ENCODE measurements around the gene ERN1.
"Not testable (repeated sequence)": the region's sequence is repeated elsewhere in the genome, so short reads cannot be mapped to it uniquely, and the experiment has no call there.

The ERN1 gene

DNA sequence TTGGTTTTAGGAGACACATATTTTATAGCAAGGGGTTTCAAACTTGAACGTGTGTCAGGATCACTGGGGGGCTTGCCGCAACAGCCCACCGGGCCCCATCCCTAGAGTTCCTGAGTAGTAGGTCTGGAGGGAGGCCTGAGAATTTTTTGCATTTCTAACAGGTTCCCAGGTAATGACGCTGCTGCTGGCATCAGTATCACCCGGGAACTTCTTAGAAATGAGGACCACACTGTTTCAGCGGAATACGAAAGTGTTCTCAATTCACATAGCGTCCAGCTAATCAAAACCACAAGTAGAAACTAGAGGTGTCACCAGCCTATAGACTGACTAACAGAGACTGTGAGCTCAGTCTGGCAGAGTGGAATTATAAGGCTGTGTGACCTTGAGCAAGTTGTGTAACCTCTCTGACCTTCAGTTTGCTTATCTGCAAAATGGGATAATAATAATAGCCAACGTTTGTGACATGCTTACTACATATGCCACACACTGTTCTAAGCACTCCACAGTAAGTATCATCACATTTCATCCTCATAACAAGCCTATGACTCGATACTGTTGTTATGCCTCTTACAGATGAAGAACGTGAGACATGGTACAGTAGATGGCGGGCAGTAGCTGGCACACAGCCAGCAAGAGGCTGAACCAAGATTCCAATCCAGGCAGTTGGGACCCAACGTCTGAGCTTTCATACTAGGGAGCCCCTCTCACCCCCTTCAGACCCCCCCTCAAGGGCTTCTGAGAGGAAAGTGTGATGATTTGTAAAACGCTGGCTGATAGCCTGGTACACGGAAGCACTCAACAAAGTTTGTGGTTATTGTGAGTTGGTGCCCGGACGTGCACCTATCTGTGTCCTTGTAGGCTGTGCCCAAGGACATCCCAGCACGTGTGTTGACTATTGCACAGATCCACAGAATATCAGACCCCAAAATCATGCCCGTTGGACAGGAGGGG is 104.9 kb downstream of the ERN1 start:
- no peak for DNase-seq

DNA sequence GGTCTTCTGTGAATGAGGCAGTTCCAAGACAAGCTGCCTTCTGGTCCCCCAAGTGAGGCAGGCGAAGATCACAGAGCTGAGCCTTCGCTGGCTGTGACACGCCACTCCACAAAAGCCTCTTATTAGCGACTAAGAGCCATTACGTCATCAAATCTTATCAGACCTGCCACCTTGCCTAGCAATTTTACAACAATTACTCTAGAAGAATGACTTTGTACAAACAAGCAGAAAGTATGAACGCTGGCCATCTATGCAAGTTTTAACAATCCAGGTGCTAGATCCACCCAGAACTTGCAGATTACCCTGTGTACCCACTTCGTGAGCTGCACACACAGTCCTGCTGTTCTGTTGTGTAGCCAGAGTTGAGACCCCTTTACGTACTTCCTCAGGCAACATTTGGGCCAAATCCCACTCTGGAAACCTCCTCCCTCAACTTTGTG is 105.7 kb downstream of the ERN1 start:
- no peak for DNase-seq

DNA sequence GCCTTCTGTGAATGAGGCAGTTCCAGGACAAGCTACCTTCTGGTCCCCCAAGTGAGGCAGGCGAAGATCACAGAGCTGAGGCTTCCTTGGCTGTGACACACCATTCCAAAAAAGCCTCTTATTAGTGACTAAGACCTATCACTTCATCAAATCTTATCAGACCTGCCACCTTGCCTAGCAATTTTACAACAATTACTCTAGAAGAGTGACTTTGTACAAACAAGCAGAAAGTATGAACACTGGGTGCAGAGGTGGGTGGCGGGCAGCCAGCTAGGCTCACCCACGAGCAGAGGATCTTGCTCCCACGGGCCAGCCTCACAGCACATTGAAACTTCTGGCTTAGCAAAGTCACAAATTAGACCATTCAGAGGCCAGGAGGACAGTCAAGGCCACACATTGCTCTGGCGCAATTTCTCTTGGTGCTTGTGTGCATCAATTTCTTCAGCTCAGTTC is 107.3 kb downstream of the ERN1 start:
- no peak for DNase-seq

DNA sequence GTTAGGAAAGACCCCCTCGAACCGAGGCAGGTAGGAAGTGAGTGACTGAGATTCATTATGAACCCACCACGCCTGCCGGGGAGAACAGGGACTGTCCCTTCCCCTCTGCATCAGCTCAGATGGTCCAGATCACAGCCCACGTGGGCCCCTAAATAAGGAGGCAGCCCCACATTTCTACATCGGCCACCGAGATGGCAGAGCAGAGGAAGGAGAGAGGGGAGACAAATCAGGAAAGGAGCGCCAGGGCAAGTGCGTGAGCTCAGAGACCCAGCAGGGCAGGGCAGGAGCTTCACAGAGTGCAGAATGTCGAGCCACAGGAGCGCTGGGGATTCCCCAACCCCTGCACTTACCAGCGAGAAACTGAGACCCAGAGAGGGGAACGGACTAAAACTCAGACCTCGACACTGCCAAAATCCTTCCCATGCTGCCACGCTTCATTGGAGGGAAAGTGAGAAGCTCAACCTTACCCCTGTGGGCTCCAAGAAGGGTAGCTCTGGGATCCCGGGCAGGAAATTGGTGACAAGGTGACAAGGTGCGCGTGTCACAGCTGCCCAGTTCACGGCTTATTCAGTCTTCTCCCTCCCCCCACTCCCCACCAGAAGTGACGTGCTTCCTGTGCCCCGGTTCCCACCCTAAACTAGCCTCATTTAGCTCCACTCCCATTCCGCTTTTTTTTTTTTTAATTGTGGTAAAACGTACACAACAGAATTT is 109.7 kb downstream of the ERN1 start, which contains the start of gene ICAM2:
TSS of gene ICAM2 (minus strand) at position 578 of the 711 bp plus-strand sequence. CDS start 13,942 bp downstream, outside the sequence.
- peak in 1 of 14 donors; percentile 31 for DNase-seq

DNA sequence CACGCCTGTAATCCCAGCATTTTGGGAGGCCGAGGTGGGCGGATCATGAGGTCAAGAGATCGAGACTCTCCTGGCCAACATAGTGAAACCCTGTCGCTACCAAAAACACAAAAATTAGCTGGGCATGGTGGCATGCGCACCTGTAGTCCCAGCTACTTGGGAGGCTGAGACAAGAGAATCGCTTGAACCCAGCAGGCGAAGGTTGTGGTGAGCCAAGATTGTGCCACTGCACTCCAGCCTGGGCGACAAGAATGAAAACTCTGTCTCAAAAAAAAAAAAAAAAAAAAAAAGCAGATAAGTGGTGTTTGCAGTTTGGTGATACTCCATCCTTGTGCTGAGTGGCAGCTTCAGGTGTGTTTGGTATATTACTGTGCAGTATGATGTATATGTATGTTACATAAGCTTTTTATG is 110.4 kb downstream of the ERN1 start:
- not testable (repeated sequence) for DNase-seq

DNA sequence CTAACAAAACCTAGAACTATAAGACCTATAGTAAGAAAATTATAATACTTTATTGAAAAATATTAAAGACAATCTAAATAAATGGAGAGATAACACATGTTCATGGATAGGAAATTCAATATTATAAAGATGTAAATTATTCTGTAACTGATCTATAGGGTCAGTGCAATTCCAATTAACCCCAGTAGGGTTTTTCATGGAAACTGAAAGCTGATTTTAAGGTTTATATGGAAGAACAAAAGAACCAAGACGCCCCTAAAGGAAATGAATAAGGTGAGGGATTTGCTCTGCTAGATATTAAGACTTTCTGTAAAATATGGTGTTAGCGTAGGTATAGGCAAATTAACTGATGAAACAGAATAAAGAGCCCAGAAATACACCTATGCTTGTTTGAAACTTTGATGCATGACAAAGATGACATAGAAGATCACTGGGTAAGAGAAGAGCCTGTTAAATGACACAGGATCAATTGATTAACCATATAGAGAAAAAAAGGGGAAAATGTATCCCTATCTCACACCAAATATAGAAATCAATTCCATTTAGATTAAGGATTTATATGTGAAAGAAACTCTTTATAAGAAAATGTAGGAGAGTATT is 112.5 kb downstream of the ERN1 start:
- no peak for DNase-seq

DNA sequence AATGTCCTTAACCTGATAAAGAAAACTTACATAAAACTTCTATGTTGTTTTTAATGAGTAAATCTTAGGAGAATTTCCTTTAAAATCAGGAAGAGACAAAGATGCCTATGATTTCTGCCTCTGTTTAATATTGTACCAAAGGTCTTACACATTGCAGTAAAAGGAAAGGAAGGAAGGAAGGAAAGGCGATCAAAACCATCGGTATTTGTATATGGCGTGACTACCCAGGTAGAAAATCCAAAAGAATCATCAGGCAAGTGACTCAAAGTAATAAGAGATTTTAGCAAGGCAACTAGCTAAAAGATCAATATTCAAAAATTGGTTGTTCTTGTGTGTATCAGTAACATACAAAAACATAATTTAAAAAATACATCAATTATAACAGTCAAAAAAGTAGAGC is 113.0 kb downstream of the ERN1 start:
- DNase-seq: no peak

DNA sequence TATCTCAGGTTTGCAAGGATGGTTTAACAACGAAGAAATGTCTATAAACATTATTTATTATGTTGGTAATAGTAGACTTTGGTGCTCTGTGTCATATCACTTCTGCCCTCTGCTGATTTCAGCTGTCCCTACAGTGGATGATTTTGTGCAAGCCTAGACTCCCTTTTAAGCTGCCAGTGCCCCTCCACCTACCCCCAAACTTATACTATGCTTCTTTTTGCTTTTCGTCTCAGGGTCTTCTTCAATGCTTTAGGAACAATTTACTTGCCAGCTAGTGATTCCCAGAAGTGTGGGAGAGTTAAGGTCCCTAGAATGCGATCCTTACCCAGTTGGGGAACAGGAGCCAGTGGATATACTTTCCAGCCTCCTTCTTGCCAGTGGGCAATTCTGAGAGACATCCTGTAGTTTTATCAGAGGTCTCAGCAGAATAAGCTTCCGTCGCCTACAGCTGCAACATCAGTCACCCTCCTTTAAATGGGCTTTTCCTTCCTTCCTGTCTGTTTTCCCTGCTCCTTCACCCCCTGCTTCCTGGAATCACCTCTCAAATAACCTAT is 113.6 kb downstream of the ERN1 start:
- no peak for DNase-seq

DNA sequence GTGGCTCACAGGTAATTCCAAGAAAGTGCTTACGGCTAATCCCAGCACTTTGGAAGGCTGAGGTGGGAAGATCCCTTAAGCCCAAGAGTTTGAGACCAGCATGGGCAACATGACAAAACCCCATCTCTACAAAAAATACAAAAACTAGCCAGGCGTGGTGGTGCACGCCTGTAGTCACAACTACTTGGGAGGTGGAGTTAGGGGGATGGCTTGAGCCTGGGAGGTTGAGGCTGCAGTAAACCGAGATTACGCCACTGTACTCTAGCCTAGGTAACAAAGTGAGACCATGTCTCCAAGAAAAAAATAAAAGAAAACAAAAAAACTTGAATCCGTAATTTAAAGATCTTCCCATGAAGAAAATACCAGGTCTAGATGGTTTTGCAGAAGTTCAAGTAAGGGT is 114.5 kb downstream of the ERN1 start:
- DNase-seq: no peak

DNA sequence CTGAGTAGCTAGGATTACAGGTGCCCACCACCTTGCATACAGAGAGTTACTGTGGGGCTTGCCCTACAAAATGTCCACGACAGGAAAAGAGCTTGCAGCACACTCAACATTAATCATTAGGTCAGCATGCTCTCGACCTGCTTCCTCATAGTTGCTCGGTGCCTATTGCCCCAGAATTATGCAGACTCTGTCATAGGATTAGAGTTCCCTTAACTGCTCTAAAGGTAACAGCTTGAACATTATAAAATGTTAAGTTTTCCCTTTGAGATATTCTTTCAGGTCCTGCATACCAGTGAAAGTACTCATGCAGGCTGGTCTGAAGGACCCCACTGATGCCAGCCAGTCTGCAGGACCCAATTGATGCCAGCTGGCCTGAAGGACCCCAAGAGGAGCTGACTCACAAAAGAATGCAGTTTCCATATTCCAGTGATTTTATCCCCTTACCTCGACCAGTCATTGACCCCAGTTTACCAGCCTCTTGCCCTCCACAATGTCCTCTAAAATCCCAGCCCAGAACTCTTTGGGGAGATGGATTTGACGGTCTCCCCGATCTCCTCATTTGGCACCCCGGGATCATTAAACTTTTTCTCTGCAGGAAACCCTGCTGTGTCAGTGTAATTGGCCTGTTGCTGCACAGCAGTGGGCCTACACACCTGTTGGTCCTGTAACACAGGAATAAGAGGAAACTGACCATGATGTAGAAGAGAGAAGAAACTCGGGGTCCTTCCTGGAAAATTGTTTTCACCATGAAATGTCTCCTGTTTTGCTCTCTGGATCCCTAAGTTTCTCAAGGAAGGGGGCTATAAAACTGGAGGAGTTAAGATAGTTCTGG is 120.2 kb downstream of the ERN1 start:
- no peak for DNase-seq

DNA sequence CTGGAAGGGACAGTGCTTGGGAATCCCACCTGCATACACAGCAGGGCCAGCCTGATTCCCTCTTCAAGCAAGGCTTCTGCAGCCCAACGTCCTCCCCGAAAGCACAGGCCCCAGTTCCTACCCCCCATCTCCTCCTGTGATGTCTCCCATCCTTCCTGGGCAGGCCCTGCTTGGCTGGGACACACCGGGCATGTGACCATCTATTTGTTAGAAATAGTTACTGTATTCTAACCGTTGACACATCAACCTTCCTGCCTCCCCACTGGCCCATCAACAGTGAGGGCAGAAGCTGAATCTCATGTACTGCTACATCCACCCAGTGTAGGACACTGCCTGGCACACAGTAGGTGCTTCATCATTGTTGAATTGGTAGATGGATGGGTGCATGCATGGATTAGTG is 121.1 kb downstream of the ERN1 start:
- DNase-seq: no peak

DNA sequence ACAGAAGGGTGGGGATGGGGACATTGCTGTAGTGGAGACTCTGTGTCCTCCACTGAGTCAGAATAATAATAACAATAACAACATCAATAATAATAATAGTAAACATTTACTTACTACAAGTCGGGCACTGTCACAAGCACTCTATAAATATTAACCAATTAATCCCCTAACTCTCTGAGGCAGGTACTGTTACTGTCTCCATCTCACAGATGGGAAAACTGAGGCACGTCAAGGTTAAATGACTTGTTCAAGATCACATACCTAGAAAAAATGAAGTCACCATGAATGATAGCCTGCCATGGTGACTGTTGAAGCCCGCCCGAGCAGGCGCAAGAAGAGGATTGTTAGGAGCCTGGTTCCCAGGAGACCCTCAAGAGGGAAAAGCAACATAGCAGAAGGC is 121.6 kb downstream of the ERN1 start:
- DNase-seq: no peak

DNA sequence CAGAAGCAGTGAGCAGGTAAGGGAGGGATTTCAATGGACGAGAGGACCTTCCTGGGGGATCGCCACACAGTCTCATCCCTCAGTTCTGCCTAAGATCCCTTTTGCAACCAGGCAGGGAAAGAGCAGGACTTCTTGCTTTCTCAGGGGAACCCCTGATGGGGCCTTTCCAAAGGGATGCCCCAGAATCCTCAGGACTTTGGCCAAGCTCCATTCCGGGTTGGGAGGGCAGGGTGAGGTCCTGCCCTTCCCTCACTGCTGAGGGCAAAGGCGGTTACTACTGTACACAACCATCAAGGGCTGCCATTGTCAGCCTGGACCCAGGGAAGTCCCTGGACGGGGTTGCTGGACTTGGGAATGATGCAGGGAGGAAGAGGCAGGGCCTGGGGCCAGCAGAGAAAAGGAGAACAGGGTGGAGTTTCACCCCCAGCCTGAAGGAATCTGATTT is 122.1 kb downstream of the ERN1 start:
- no peak for DNase-seq

DNA sequence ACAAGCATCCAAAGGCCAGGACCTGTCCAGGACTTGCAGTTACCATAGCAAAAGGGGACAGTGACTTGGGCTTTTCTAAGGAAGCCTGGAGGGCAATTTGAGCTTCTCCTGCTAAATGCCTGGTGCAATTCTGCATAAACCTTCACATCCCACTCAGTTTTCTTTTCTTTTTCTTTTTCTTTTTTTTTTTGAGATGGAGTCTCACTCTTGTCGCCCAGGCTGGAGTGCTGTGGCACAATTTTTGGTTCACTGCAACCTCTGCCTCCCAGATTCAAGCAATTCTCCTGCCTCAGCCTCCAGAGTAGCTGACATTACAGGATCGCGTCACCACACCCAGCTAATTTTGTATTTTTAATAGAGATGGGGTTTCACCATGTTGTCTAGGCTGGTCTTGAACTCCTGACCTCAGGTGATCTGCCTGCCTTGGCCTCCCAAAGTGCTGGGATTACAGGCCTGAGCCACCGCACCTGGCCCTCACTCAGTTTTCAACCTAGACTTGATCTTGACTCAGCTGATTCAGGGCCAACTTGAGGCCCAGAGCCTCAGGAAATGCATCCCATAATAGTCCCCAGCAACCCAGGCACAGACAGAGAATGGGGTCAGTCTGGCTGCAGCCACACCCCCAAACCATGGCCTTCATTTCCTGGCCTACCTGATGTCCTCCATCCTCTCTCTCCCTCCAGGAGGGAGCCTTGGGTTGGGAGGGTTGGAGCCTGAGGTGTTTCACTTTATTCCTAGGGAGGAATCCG is 122.7 kb downstream of the ERN1 start:
- not testable (repeated sequence) for DNase-seq

DNA sequence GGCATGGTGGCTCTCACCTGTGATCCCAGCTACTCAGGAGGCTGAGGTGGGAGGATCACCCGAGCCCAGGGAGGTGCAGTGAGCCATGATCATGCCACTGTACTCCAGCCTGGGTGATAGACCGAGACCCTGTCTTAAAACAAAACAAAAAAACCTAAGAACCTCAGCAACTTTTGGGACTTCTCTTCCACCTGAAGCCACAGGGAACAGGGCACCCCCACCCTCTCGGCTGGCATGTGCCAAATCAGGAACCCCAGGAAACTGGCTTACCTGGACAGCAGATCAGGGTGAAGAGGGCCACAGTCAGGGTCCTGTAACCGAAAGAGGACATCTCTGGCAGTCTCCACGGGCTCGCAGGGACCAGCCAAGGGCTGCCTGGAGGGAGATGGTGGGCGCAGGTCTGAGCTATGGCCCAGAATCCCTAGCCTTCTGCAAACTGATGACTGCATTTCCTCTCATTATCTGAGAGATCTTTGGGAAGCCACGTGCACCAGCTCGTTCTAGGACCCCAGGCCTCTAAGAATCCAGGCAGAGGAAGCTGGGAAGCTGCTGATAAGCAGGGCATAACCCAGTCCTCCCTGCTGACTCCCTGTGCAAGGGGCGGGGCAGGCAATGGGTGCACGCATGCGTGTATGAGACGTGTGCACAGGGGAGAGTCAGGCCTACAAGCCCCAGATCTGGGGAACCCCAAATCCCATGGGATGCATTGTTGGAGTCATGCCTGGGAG is 123.4 kb downstream of the ERN1 start:
- no peak for DNase-seq

DNA sequence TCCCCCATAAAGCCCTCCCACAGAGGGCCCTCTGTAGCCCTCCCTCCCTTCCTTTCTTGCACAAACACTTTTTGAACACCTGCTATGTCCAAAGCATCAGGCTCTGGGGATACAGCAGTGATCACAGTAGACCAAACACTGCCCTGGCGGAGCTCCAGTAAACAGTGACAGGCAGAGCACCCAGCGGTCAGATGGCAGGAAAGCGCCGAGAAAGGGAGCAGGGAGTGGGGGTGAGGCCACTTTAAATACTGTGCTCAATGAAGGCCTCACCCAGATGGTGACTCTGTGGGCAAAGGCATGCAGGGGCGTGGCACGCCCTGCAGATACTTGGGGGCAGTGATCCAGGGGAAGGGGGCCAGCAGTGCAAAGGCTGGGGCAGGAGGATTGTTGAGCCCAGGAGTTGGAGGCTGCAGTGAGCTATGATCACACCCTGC is 124.2 kb downstream of the ERN1 start:
- DNase-seq: no peak

DNA sequence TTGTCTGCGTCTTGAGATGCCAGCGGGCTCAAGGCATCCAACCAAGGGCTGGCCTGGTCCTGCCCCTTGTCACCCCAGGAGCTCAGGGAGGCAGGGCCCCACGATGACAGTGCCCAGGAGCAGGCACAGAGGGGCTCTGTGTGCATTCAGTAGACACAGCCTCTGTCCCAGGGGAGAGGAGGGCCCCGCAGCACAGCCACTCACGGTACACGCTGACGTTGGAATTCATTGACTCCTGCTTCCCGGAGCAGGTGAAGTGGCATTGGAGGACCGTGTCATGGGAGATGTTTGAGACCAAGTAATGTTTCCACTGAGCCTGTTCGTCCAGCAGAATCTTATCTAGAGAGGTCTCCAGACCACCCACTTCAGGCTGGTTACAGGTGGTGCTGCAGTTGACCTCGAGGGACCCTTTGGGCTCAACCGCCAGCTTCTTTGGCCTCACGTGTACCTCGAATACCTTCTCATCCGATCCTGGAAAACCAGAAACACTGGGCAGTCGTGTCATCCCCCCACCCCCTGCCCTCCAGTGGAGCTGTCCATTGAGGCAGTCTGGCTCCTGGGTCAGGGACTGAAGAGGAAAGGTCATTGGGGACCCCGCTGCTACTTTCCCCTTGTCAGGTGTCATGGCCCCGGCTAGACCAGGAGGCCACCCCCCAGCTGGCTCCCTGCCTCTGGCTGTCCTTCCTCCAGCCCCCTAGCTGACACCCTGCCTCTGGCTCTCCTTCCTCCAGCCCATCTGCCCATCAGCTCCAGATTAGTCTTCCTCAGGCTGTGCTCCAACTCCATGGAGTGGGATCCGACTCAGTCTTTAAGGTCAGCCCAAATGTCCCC is 124.8 kb downstream of the ERN1 start:
- DNase-seq: no peak

DNA sequence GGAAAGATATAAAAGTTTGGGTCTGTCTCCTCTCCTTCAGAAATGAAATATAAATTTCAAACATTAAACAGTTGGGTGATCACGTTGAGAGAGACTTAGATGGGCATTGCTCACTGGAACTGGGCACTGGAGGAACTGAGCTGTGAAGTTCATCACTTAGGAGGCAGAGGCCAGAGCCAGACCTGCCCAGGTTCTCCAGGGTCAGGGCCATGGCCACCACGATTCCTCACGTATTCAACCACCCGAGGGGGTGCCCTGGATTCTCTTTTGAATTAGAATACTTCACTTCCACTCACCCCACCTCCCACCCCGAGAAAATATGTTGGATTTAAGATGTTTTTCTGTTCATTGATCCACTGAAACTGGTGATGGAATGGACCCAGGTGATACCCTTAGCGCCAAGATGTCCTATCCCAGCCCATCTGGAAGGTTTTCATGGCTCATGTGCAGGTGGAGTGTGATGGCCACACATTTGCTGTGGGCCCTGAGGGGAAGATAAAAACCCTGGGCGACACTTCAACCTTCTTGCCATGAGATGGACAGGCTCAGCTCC is 125.7 kb downstream of the ERN1 start:
- no peak for DNase-seq
